GM10266 (cell line): ENCODE results near the gene AUNIP.

Experiments used
- DNase-seq: peaks from one replicate; pipeline ENCODE4 v3.0.0; 2012; ENCODE audit errors: extremely low spot score
- CTCF ChIP-seq: IDR thresholded peaks from 2 replicates; pipeline ENCODE4 v1.5.1; 2012; ENCODE audit warnings: mild to moderate bottlenecking, low read depth; ENCODE audit not compliant: control insufficient read depth, insufficient read depth; ENCODE audit errors: missing control alignments

The AUNIP gene

GRCh38 chr1:25896266-25896665 lies 37.0 kb upstream of the AUNIP start:
- TF ChIP-seq CTCF = no peak
- DNase-seq = no peak

GRCh38 chr1:25895365-25895990 lies 36.2 kb upstream of the AUNIP start:
- peak; percentile 92 for TF ChIP-seq CTCF
- peak; percentile 91 for DNase-seq

- DNase-seq = no peak
- TF ChIP-seq CTCF = no peak
Measured at GRCh38 chr1:25893116-25893515, 33.9 kb upstream of the AUNIP start.

- DNase-seq = no peak
- no peak for TF ChIP-seq CTCF
Measured at GRCh38 chr1:25891606-25892005, 32.3 kb upstream of the AUNIP start.

- DNase-seq = no peak
- no peak for TF ChIP-seq CTCF
Measured at GRCh38 chr1:25890239-25891034, 31.2 kb upstream of the AUNIP start.

GRCh38 chr1:25889470-25889869 lies 30.2 kb upstream of the AUNIP start:
- DNase-seq = no peak
- TF ChIP-seq CTCF = no peak

GRCh38 chr1:25888426-25888987 lies 29.2 kb upstream of the AUNIP start:
- DNase-seq = no peak
- TF ChIP-seq CTCF = no peak
